HG03097 (cell line): ENCODE results near the gene PTCH2.

Source experiments
- ATAC-seq: cut with Tn5 transposase; IDR thresholded peaks from one replicate; pipeline ENCODE4 v1.9.1; 2021; ENCODE audit not compliant: unreplicated experiment, low FRiP score

PTCH2 gene

GRCh38 chr1:44842862-44843655, at the start of gene PTCH2:
PTCH2 (minus strand) TSS chr1:44843253; CDS start chr1:44842932, 321 bp downstream.
- no peak for ATAC-seq

GRCh38 chr1:44890007-44890406, 47.0 kb upstream of the PTCH2 start:
- no peak for ATAC-seq

- no peak for ATAC-seq
Observed at GRCh38 chr1:44885406-44885805, 42.4 kb upstream of the PTCH2 start.

GRCh38 chr1:44884746-44885145, 41.7 kb upstream of the PTCH2 start:
- ATAC-seq = no peak

- no peak for ATAC-seq
Observed at GRCh38 chr1:44881011-44881632, 38.1 kb upstream of the PTCH2 start.

DNA sequence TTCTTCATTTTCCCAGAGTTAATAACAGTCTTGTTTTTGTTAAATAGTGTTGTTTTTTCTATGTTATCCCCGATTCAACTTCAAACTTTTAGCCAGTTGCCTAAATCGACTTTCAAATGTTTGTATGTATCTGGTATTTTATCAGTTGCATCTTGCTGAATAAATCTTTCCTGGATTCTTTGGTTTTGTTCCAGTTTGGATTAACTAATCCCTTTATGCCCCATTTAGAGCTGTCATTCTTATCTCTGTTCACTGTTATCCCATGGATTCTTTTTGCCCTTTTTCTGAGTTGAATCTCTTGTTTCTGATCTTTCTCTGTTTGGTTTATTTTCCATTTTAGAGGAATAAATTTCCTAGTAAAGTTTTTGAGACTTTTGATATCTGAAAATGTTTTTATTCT, 31.1 kb upstream of the PTCH2 start:
- no peak for ATAC-seq

DNA sequence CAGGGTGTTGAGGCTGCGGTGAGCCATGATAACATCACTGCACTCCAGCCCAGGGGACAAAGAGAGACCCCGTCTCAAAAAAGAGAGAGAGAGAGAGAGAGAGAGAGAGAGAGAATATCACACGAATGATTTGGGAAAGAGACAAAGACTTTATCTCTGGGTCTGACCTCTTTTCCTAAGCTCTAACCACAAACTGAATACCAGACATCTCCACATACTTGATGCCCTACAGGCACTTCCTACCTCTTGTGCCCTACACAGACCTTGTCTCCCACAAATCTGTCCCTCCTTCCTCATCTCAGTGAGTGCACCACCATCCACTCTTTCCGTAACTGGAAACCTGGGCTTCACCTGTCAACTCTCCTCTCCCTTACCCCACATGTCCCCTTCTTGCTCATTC, 27.0 kb upstream of the PTCH2 start:
- no peak for ATAC-seq

DNA sequence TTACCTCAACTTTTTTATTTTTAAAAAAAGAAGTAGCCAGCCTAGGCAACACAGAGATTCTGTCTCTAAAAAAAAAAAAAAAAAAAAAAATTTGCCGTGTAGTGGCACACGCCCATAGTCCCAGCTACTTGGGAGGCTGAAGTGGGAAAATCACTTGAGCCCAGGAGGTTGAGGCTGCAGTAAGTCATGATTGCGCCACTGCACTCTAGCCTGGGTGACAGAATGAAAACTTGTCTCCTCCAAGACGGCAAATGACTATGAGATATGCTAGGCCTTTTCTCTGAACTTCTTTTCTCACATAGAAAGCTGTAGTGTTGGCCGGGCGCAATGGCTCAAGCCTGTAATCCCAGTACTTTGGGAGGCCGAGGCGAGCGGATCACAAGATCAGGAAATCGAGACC, 24.7 kb upstream of the PTCH2 start:
- ATAC-seq = no peak

GRCh38 chr1:44862829-44863401, 19.9 kb upstream of the PTCH2 start:
- ATAC-seq = no peak

DNA sequence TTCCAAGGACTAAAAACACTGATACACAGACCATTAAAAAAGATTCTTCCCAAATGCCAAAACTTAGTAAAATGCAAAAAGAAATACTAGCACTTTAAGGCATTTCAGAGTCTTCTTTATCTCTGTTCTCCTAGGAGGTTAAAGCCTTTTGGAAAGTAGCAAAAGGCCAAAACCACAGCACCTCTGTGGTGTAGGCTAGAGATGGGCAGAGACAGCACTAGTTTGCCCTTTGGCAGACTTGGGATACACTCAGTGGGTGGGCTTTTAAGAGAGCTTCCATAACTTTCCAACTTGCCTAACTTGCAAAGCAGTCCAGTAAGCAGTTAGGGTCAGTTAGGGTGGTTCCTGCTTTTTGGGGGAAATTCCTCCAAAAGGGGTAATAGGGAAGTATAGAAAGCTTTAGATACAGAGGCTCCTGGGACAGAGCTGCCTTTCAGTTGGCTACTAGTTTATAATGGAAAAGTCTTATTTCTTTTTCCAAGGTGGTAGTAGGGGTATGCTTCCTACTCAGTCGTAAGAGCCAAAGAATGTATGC, 17.9 kb upstream of the PTCH2 start:
- no peak for ATAC-seq

DNA sequence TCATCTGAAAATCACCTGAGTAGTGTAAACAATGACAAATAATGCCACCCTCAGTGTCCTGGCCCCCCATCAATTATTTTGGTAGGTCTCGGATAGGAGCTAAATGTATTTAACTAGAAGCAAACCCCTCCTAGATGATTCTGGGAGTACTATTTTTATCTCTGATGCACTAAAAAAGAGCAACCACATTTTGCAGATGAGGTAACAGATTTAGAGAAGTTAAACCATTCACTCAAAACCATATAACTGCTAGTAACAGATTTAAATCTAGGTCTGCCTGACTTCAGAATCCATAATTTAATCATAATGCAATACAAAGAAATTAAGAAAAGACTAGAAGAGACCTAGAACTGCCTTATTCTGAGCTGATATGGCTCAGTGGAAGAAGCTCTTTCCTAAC, 17.3 kb upstream of the PTCH2 start:
- no peak for ATAC-seq

DNA sequence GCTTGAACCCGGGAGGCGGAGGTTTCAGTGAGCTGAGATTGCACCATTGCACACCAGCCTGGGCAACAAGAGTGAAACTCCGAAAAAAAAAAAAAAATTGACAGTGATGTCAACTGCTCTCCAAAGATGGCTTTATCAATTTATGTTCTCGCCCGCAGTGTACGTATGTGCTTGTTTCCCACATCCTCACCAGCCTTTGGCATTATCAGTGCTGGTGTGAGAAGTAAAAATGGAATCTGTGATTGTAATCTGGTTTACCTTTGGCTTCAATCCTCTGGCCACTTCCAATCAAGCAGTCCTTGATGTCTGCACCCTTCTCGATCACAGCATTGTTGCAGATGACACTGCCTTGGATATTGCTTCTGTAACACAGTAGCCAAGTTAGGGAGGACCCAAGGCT, 14.4 kb upstream of the PTCH2 start:
- ATAC-seq = no peak

GRCh38 chr1:44855742-44856141, 12.7 kb upstream of the PTCH2 start:
- ATAC-seq = no peak

DNA sequence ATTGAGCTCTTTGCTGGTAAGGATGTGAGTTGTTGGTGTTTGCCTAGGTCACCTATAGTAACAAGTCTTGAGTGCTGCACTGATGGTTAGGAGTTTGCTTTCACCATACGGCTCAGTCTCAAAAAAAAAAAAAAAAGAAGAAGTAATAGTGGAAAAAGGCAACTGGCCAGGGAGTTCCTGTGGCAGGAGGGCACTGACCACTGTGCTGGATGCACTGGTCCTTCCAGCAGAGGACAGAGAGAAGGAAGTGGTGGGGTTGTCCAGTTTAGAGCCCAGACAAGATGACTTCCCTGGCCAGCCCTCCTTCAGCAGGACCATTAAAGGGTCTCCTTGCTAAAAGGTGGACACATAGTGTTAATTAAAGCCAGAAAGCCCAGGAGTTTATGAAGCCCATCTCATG, 11.9 kb upstream of the PTCH2 start:
- ATAC-seq = no peak

- ATAC-seq = no peak
Observed at GRCh38 chr1:44853201-44853600, 10.1 kb upstream of the PTCH2 start.

DNA sequence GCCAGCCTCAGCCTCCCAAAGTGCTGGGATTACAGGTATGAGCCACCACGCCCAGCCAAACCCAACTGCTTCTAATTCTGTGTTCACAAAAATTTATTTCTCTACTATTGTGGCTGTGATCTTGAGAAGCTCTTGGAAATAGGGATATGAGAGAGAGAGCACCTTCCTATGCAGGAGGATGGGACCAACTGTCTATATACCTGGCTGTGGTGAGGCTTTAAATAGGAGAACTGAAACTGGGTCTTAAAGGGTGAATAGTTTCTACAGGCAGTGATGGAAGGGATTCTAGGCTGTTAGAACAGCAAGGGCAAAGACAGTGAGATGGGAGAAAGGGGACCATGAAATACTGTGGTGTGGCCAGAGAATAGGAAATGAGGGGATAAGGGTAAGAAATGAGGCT, 8.3 kb upstream of the PTCH2 start:
- ATAC-seq = no peak

- no peak for ATAC-seq
Observed at GRCh38 chr1:44849575-44850132, 6.6 kb upstream of the PTCH2 start.

DNA sequence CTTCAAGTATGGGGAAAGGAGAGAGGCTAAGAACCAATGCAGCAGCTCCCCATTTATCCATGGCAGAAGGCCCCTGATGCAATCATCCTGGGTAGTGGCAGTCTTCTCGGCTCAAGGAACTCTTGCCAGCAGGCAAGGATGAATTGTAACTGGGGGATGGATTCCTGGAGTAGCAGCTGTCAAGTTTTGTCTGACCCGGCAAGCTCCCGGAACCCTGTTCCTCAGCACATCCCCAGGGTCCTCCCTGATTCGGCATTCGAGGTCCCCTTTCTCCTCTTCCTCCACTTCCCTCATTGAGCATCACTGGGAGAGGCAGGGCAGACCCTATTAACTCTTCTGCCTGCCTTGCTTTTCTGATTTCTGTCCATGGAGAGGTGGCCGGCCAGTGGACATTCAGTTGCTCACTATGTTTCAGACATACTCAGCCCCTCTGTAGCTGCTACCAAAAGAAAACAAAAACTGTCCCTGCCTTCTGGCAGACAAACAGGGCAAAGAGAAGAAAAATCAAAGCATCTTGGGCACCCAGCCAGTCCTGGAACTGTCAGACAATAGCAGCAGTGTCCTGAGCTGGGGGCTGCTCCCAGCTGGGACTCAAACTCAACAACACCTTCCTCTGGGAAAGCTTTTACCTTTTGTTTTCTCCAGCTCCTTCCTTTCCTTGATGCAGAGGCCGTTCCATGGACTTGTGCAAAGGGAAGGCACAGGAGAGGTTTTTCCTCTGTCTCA, 5.6 kb upstream of the PTCH2 start:
- no peak for ATAC-seq

DNA sequence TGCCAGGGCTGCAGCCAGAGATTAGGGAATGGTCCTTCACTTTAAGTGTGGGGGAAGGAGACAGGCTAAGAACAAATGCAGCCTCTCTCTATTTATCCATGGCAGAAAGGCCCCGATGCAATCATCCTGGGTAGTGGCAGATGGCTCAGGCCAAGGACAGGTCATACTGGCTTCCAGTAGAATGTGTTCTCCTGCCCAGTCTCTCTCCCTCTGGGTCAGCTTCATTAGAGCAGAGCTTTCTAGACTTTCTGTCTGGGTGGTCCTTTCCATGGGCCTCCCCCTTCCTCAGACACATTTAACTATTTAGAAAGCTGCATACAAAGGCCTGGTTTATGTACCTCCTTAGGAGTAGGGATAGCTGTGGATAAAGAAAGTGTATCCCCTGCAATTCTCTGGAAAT, 4.8 kb upstream of the PTCH2 start:
- no peak for ATAC-seq

- ATAC-seq = no peak
Observed at GRCh38 chr1:44846985-44847384, 3.9 kb upstream of the PTCH2 start.

GRCh38 chr1:44842486-44842861, 579 bp downstream of the PTCH2 start:
- ATAC-seq = no peak
